ENCODE results near the gene EFNB1.

GRCh38 chrX:68848189-68848940, 19.5 kb downstream of the EFNB1 start:
- TF ChIP-seq CTCF (conservative IDR thresholded peaks at IDR 0.05) (no peak), EZH2 (IDR thresholded peaks at IDR 0.05; ENCODE audit: low read depth) (no peak)
